Measurements from ENCODE around the gene ITIH5.

Gene ITIH5

DNA sequence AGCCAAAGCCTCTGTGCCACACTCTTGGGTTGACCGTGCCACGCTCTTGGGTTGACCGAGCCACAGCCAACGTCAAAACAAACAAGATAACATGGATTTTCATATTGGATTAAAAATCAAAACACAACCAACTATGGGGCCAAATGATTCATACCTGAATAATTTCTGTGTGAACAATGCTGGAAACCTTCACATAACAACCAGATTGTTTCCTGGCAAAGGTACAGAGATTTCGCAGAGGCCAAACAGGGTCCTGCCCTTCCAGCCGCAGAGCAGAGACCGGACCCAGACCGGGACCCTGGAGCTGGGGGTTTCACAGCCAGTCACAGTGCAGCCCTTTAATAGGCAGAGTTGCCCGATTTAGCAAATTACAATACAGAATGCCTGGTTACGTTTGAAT, 40.5 kb downstream of the ITIH5 start:
- DNase-seq (ENCODE audit: low read depth in 3 of 3): no peak

DNA sequence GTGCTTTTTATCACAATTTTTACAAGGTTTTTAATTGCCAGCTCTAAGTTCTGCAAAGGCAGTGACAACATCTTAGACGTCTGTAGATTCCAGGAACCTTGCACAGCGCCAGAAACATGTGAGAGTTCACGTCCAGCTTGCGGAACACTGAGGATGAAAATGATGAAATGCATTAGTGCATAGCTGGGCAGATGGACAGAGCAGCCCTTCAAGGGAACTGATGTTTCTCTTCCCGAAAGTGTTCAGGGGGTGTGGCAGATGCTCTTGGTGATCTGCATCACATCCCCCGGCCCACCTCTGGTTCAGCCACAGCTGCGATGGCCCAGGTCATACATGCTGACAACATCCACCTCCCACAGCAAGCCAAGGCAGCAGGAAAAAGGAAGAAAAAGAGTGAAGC, 40.9 kb downstream of the ITIH5 start:
- DNase-seq (ENCODE audit: low read depth in 3 of 3): no peak

DNA sequence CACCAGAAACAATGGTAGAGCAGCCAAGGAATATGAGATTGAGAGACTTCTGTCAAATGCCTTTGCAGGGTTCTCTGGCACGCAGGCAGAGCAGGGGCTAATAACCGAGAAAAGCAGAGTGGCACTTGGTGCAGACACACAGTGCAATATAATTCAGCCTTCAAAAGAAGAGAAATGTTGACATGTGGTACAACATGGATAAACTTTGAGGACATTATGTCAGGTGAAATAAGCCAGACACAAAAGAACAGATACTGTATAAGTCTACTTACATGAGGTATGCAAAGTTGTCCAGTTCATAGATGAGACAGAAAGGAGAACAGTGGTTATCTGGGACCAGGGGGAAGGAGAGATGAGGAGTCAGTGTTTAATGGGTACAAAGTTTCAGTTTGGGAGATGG, 41.8 kb downstream of the ITIH5 start:
- no peak for DNase-seq (ENCODE audit: low read depth in 3 of 3)

DNA sequence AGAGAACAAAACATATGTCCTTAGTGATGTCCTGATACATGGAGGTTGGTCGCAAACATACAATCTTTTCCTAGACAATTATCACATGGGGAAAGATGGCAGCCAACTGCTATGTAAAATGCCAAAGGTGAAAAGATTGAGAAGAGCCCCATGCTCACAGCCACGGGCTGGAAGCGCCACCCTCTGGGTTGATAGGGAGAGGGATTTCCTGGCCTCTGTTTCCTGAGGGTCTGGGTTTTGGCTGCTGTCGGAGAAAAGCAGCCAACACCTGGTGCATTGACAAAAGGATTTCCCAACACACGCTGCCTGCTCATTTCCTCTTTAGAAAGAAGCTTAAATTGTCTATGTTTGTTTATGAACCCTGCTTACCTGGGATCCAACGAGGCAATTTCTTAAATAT, 43.8 kb downstream of the ITIH5 start:
- no peak for DNase-seq (ENCODE audit: low read depth in 3 of 3)

DNA sequence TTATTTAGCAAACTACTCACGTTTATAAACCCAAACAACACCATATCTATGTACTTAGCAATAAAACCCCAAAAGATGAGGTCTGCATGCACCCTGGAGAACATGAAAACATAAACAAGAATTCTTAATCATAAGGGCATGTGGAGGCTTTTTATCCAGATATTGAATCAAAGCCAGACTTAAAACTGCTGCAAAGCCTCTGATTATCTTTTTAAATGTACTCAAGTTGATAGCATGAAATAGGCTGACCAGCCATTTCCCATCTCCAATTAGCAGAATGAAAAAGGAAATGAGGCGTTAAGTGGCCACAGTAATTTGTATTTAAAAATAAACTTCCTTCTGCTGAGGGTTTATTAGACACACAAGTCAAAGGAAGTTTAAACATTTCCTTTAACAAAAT, 48.3 kb downstream of the ITIH5 start:
- DNase-seq (ENCODE audit: low read depth in 3 of 3): no peak

DNA sequence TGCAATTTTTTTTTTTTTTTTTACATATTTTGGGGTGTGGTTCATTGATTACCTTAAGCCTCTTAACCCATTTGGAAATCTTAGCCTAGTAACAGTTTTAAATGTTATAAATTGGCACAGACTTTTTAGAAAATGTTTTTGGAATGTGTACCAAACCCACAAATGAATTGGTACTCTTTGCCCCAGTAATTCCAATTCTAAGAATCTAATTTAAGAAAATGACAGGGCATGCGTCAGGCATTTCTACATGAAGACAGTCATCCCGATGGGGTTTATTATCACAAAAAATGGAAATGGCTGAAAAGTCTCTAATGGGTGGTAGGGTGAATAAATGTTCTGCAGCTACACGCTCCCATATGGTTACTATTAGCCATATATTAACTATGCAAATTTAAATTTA, 54.9 kb downstream of the ITIH5 start:
- DNase-seq (ENCODE audit: low read depth in 3 of 3): no peak

DNA sequence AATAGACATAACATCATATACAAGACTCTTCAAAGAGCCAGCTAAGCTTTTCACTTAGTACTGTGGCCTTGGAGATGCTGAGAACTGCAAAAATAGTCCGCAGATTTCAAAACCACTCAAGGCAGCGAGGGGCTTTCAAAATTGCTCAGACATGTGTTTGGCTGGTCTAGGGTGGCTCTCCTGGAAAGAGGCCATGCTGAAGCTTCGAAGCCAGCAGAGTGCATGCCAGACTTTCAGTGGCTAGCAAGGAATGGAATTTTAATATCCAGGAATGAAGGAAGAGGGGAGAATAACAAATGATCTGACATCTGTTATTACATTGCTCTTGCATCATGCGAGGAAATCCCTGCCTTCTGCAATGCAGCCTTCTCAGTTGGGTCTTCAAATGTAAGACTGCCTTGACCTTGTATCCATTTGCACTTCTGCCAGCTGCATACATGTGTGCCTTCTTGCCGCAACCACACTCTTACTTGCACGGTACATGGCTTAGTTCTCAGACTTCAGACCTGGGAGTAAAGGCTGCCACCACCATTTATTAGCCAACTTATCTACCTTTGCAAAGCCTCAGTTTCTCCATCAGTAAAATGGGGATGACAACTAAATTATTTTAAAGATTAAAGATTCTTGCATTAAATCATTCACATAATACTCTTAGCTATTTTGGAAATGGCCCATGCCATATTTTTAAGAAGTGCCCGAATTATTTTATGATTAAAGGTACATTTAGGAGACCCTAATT, 55.9 kb downstream of the ITIH5 start:
- no peak for DNase-seq (ENCODE audit: low read depth in 3 of 3)

DNA sequence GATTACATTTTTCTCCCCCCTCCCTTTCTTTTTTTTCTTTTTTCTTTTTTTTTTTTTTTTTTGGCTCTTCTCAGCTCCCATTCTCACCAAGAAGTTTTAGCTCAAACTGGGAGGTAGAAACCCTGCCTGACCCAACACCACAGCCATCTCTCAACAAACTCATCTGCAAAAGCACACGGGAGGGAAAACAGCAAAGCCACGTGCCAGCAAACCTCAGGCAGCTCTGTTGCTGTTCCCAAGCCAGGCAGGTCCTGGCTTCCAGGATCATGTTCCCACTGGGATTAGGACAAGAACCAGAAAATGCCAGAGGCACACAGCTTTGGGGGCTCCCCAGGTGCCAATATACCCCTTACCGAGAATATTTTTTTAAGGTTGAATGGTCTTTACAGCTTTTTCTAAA, 56.7 kb downstream of the ITIH5 start:
- no peak for DNase-seq (ENCODE audit: low read depth in 3 of 3)

DNA sequence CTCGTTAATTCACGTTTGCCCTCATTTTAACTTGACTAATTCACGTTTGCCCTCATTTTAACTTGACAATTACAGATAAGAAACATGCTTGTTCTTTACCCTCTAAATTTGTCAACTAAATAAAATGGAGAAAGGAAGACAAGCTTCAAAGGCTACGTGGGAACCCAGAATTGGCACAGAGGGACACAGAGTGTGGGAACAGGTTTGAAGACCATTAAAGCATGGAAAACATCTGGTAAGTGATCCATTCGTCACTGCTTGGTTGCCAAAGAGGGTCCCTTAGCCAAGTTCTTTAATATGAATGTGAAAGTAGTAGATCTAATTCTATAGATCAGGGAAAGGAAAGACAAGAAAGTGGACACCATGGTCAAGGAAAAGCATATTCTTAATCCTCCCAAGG, 57.2 kb downstream of the ITIH5 start:
- no peak for DNase-seq (ENCODE audit: low read depth in 3 of 3)

DNA sequence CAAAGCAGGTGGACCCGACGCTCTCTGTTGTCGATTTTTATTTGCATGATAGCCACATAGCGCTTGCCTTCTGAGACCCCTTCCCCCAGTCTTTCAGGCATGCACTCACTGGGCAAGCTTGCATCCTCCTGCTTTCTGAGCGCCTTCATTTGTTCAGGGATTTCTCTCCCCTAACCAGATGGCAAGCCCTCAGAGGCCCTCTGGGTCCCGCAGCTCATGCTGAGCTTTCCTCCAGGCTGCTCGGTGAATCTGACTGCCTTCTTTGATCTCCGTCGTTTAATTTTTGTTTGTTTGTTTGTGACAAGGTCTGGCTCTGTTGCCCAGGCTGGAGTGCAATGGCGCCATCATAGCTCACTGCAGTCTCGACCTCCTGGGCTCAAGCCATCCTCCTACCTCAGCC, 58.8 kb downstream of the ITIH5 start:
- no peak for DNase-seq (ENCODE audit: low read depth in 3 of 3)

DNA sequence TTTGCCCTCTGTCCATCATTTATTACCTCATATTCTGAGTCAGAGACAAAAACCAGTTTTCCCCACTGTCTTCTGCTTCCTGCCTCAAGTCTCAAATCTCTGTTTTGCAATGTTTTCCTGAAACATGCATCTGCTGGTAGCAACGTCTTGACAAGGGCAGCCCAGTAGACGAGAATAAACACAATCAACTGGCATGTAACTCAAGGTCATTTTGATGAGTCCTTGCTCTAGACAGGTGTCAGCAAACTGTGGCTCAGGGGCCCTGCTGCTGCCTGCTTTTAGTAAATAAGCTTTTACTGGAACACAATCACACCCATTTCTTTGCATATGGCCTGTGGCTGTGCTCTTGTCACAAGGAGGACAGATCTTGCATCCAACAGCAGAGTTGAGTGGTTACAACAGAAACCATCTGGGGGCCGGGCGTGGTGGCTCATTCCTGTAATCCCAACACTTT, 59.8 kb downstream of the ITIH5 start:
- DNase-seq (ENCODE audit: low read depth in 3 of 3): no peak

DNA sequence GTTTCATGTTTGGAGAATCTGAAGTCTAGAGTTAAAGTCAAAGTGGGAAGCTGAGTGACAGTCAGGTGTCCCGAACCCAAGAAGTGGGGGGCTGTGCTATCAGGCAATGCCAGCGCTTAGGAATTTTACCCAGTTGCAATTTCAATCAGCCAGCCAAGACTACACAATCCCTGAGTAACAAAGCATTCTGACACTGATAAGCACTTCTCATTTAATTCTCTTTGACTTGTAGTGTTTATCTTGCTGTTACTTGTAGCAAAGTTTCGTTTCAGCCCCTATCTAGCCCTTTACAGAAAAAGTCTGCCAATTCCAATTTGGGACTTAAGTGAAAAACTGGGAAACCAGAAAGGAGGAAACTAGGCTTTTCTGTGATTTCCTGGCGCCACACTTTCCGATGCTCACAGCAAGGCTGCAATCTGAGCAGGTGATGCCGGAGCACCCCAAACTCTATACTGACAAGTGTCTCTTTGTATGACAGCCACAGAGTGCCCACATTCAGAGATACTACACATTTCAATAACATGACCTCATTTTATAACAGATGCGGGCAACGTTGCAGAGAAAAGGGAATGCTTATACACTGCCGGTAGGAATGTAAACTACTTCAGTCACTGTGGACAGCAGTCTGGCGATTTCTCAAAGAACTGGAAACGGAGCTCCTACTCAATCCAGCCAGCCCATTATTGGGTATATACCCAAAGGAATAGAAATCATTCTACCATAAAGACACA, 61.0 kb downstream of the ITIH5 start:
- DNase-seq (ENCODE audit: low read depth in 3 of 3): no peak

DNA sequence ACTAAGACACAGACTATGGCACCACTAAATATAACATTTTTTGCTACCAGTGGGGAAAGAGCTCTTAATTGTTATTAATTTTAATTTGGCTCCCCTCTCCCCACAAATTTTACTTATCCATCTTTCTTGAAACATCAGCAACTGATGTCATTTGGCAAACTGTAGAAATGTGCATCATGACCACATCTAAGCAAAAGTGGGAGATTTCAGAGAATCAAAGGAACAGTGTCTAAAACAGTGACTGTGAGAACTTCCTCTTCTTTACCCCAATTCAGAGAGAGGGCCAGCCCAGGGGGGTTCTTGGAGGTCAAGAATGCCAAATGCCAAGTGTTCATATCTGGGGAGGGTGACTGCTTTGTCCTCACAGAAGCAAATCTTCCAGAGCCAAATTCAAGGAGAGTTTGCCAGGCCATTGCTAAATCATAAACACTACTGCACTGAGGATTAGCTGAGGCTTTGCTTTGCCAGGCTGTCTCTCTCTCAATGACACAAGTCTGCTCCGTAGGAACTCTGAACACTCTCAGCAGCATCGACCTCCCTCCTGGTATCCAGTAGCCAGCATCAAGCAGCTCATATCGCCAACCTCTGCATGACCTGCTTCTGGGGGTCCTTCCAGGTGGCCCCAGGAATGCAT, 65.6 kb downstream of the ITIH5 start:
- DNase-seq (ENCODE audit: low read depth in 3 of 3): no peak

DNA sequence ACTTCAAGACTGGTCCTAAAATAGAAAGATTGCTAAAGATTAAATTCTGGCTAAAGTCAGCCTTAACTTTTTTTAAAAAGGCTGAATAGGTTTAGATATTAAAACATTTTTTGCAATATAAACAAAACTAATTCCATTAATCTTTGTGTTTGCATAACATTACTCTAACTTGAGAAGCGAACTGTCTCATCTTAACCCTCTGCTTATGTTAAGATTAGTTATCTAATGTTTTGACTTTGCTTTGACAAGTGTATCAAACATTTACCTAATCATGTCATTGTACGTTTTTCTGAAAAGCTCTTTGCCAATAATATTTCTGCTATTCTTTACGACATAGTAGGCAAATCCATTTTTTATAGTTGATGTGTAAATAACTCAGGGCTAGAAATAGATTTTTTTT, 68.0 kb downstream of the ITIH5 start:
- DNase-seq (ENCODE audit: low read depth in 3 of 3): no peak

DNA sequence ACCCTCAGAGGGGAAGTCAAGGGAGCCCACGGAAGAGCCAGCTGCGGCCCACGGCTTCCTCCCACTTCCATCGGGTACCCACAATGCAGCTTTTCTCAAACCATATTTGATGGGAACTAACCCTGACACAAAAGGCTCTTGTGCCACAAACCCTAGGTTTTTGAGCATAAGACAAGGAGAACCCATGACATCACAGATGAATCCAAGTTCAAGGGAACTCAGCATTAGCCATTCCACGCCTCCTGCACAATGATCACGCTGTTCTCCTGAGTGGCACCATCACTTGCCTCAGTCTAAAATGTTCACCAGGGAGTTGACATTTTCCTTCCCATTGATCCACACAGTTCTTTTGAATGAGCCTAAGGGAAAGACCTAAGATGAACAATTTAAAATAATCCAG, 70.4 kb downstream of the ITIH5 start:
- DNase-seq (ENCODE audit: low read depth in 3 of 3): no peak

DNA sequence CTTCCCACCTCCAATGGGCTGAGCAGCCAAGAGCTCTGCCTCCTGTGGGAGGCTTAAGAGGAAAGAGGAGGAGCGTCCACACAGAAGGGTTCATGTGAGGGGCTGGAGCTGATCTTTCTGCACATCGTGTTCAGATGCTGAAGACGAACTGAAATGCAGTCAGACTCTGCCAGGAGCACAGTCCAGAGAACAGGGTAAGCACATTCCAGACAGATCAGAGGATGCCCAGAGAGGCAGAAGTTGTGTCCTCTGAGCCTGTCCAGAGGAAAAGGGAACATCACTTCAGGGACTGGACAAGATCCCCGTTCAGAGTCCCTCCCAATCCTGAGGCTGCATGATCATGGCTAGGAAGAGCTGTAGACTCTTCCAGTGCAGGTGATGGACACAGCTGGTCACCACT, 72.9 kb downstream of the ITIH5 start:
- DNase-seq (ENCODE audit: low read depth in 3 of 3): no peak

DNA sequence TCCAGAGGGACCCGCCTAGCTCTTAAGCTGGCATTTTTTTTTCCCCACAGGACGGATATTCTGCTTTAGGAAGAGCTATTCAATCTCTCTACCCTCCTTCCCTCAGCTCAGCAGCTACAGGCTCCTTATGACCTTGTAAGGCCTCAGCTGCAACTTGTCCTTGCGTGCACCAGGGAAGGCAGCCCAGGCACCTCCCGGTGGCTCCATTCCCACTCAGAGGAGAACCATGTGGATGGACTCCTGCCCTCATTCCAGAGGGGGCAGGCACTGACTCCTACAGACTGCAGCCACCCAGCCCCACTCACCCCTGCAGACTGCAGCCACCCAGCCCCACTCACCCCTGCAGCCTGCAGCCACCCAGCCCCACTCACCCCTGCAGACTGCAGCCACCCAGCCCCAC, 73.7 kb downstream of the ITIH5 start:
- DNase-seq (ENCODE audit: low read depth in 3 of 3): no peak

DNA sequence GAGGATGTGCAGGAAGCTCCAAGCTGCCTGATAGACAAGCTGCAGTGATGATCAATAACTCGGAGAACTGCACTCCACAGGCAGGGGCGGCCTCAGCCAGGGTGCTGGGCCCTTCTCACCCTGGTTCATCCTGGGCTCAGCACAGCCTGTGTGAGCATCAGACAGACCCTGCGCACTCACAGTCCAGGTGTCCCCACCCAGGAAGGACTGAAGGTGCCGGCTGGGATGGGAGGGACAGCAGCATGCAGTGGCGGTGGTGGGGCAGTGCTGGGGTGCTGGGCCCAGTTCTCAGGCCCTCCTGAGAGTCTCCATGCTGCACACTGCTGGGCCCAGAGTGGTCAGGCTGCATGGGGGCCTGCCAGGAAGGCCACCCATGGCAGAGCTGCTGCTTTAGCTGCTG, 74.1 kb downstream of the ITIH5 start:
- DNase-seq (ENCODE audit: low read depth in 3 of 3): no peak

DNA sequence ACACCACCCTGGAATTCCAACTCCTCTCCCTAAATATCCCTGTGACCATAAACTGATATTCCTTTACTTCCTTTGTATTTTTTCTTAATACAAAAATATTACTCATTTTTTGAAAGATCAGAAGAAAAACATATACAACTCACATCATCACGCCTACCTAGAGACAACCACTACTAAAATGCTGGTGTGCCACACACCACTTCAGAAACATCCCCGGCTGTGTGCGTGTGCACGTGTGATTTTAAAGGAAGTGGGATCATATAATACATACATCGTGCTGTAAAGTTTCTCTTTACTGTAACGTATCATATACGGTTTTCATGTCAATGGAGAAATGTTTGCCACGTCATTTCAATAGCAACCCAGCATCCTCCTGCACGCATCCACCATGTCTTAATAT, 76.5 kb downstream of the ITIH5 start:
- no peak for DNase-seq (ENCODE audit: low read depth in 3 of 3)

DNA sequence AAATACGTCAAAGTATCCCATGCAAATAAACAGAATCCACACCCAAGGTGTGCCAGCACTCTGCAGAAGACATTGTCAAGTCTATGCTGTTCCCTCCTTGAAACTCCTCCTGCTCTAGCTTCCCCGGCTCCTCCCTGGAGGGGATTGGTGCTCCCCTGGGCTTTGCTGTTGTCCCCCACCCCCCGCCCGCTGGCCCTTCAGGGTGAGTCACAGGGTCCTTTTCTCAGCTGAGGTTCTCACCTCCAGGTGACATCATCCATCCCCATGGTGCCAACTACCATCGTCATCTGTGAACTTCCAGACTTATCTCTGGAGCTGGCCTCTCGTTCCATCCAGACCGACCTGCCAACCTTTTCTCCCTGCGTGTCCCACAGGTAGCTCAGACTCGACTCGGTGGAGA, 77.0 kb downstream of the ITIH5 start:
- no peak for DNase-seq (ENCODE audit: low read depth in 3 of 3)

DNA sequence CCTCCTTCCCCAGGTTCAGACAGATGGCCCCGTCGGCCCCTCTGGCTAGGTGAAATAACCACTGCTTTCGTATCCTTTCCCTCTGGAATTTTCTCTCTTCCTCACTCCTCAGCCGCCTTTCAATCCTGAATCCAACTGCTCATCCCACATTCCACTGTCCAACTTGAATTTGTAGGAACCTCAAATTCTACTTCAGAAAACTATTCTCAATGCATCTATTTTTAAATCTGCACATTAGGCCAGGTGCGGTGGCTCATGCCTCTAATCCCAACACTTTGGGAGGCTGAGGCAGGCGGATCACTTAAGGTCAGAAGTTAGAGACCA, 78.9 kb downstream of the ITIH5 start:
- no peak for DNase-seq (ENCODE audit: low read depth in 3 of 3)

DNA sequence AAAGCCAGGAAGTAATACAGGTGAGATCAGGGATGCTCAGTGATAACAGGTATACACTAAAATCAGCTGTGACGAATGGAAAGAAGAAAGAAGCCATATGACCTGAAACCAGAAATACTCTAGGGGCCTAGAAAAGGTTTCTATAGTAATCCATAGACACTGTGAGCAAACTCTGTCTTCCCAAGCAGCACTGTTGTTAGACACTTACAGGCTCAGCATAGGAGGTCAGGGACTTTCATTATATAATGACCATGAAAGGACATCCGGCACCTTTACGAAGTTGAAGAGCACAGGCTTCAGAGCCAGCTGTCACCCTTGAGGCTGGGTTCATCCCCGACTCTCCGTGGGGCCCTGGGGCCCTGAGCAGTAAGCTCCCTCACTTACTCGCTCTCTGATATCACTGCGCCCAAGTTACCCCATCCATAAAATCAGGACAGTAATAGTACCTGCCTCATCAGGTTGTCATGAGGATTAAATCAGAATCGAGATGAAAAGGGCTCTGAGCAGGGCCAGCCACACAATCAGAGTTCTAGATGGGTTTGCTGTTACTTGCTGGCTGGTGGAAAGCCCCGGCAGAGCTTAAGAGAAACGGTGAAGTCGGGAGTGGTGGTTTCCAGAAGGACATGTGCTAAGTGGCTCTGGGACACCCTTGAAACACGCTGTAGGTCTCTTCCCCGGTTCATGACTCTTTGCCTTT, 79.5 kb downstream of the ITIH5 start:
- DNase-seq (ENCODE audit: low read depth in 3 of 3): no peak

DNA sequence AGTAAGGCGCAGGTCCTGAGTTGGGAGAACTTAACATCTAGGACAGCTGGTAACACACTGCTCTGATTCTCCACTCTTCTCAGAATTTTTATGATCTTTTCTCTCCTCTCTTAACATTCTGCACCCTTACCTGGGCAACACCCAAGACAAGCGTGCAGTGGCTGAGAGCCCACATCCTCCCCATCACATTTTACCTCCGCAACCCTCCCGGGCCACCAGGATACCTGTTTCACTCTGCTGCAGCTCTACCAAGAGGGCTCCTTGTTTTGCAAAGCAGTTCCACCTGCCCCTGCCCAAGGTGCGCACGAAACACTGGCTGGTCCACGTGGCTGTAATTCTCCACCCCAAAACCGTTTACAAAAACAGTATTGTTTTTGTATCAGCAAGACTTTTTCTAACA, 81.5 kb downstream of the ITIH5 start:
- no peak for DNase-seq (ENCODE audit: low read depth in 3 of 3)
